HCT116 (cell line): ENCODE measurements around the gene TFB2M.

ENCODE experiments used
- CEBPB ChIP-seq: IDR thresholded peaks from 2 replicates; pipeline ENCODE4 v1.6.1; 2012; ENCODE audit warnings: low read depth
- CTCF ChIP-seq, 3 experiments: fragments of 200-600 bp in 1 of 3; sonication (generic) in 1 of 3; IDR thresholded peaks in 2 of 3; conservative IDR thresholded peaks in 1 of 3; 2 replicates each; pipeline ENCODE4 v1.5.1; 2012 to 2017; ENCODE audit warnings: low read depth in 2 of 3, low read length in 2 of 3, antibody characterized with exemption in 1 of 3, borderline replicate concordance in 1 of 3, control low read depth in 1 of 3, mild to moderate bottlenecking in 1 of 3, mixed read lengths in 1 of 3, mixed run types in 1 of 3, moderate library complexity in 1 of 3; ENCODE audit not compliant: insufficient read depth in 1 of 3
- EZH2 ChIP-seq: fragments of 200-600 bp; sonication (generic); IDR thresholded peaks from 2 replicates; pipeline ENCODE4 v1.6.1; 2017; ENCODE audit warnings: antibody characterized with exemption, mixed run types
- EZH2phosphoT487 ChIP-seq: fragments of 200-600 bp; IDR thresholded peaks from 2 replicates; pipeline ENCODE4 v1.6.1; 2018; ENCODE audit warnings: antibody characterized with exemption, borderline replicate concordance
- JUND ChIP-seq: IDR thresholded peaks from 2 replicates; pipeline ENCODE4 v1.6.1; 2012
- MAX ChIP-seq: IDR thresholded peaks from 2 replicates; pipeline ENCODE4 v1.6.1; 2012
- POLR2A ChIP-seq: IDR thresholded peaks from 2 replicates; pipeline ENCODE4 v1.7.0; 2011; ENCODE audit warnings: borderline replicate concordance; ENCODE audit not compliant: insufficient read depth, insufficient read length; ENCODE audit errors: extremely low read depth
- RAD21 ChIP-seq: IDR thresholded peaks from 2 replicates; pipeline ENCODE4 v1.6.1; 2012; ENCODE audit warnings: low read depth, mild to moderate bottlenecking
- SIN3A ChIP-seq: IDR thresholded peaks from 2 replicates; pipeline ENCODE4 v1.6.1; 2012; ENCODE audit warnings: low read depth
- SP1 ChIP-seq: IDR thresholded peaks from 2 replicates; pipeline ENCODE4 v1.6.1; 2012; ENCODE audit warnings: low read depth
- TCF7L2 ChIP-seq: IDR thresholded peaks from 2 replicates; pipeline ENCODE4 v1.7.0; 2011; ENCODE audit warnings: borderline replicate concordance, inconsistent platforms; ENCODE audit not compliant: insufficient read depth, insufficient read length; ENCODE audit errors: extremely low read depth

GRCh38 chr1:246533371-246533905 lies 32.6 kb downstream of the TFB2M start:
- TF ChIP-seq CTCF (IDR thresholded peaks at IDR 0.05 in 2 of 3, conservative IDR thresholded peaks at IDR 0.05 in 1 of 3; ENCODE audit: borderline replicate concordance in 1 of 3, insufficient read depth in 1 of 3, low read depth in 2 of 3, low read length in 2 of 3) (no peak), MAX (no peak), RAD21 (no peak), POLR2A (no peak), SIN3A (no peak), TCF7L2 (no peak), JUND (no peak), EZH2 (no peak), CEBPB (no peak), EZH2phosphoT487 (no peak), SP1 (no peak)
